Right hindlimb (tissue), 1 donor: Measurements from ENCODE around the gene FAM171A2.
"Not testable (repeated sequence)": the region's sequence is repeated elsewhere in the genome, so short reads cannot be mapped to it uniquely, and the experiment has no call there.

Experiments
- DNase-seq: peaks from one replicate; pipeline ENCODE4 v3.0.0-alpha.2; 2018

Gene FAM171A2

GRCh38 chr17:44363613-44364159 is at the start of gene FAM171A2:
Gene FAM171A2, minus strand, starts transcription at chr17:44363853. Its CDS starts 139 bp downstream, at chr17:44363714.
- peak; percentile 83 for DNase-seq

DNA sequence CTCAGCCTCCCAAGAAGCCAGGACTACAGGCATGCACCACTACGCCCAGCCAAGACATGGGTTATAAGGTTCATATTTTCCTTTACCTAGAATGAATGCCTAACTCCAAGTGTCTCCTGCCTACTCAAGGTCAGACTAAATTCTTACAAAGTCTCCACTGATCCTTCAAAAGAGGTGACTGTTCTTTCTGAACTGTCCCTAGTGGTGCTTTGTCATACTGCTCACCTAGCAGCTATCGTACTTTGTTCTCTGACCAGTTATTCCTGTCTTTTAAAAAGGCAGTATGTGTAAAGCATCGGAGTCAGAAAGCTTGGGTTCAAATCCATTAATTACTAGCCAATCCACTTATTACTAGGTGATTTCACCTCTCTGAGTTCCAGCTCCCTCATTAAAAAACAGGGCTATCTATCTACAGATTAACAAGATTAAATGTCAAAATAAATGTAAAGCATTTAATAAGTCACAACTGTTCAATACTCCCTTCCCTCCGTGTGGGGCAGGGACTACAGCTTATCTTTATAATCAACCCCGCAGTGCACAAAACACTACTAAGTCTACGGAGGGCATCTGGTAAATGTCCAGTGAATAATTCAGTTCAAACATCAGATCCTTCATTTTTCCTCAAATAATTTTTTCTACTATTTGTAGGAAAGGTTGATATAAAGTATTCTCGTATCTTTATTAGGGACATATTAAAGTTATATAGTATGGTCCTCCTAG is 45.8 kb upstream of the FAM171A2 start:
- no peak for DNase-seq

DNA sequence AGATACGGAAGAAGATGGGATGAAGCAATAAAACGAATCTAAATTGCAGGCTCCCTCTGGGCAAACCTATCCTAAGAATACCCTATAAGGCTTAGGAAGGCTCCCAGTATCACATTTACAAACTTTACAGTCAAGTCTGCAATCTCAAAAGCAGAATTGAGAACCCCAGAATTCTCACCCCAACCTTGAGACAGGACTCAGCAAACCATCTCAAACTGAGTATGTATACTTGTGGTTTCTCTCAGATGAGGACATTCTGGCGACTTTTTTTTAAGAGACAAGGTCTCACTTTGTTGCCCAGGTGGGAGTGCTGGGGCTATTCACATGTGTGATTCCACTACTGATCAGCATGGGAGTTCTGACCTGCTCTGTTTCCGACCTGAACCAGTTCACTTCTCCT is 45.1 kb upstream of the FAM171A2 start:
- no peak for DNase-seq

- no peak for DNase-seq
Observed at GRCh38 chr17:44402564-44403172, 39.0 kb upstream of the FAM171A2 start.

DNA sequence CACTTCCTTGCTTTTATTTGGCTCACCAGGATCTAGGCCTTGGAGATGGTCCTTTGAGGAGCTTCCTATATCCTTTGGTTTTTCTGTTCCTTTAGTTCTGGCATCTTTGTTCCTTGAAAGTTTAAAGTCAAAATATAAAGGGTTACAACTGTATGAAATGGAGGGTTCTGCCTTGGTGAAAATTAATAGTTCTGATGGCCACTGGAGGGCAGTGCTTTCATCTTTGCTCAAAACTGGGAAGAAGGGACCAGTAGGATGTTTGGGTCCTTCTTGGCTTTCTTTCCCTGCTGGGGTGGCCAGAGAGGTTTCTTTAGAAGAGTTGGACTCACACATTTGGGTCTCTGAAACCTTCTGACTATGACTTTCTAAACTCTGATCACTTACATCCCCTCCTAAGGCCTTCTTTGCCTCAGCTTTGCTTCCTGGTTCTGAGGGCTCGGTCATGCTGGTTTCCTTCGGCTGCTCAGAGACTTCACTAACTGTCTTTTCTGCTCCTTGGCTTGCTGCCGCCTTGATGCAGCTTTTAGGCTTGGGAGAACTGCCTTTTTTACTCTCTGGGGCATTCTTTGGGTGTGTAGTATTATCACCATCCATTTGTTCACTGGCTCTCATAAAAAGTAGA is 36.7 kb upstream of the FAM171A2 start:
- no peak for DNase-seq

DNA sequence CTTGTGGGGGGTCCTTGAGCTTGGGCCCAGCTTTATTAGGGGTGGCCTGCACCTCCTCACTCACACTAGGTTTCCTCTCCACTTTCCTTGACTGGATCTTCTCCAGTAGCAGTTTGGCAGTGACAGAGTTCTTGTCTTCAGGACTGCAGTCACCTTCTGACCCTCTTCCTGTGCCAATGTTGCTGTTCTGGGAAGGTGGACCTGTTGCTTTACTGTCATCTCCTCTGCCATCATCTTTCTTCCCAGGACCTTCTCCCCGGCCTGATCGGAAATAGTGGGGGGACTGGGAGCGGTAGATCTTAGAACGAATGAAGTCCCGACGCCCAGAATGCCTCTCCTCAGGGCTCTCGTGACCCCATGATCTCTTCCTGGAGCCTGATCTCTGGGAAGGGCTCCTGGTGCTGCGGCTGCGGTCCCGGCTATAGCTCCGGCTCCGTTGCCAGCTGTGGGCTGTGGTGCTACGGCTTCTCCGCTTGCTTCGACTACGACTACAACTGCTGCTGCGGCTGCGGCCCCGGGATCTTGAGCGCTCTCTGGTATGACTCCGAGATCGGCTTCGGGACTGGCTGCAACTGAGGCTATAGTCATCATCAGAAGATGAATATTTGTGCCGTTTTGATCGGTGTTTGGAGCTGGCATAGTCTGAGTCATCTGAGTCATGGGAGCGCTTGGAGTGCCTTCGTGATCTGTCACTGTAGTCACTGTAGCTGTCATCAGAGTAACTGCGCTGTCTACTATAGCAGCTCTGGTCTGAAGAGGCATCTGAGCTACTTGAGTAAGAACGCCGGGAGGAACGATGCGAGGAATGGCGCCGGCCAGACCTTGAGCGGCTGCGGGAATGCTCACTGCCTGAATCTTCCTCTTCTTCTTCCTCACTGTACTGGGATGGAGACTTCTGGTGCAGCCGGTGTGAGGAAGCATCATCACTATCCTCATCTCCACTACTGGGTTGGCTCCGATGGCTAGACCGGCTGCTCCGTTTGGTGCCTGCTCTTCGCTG is 35.3 kb upstream of the FAM171A2 start:
- no peak for DNase-seq

- DNase-seq, result no peak
Observed at GRCh38 chr17:44397479-44398440, 34.1 kb upstream of the FAM171A2 start.

DNA sequence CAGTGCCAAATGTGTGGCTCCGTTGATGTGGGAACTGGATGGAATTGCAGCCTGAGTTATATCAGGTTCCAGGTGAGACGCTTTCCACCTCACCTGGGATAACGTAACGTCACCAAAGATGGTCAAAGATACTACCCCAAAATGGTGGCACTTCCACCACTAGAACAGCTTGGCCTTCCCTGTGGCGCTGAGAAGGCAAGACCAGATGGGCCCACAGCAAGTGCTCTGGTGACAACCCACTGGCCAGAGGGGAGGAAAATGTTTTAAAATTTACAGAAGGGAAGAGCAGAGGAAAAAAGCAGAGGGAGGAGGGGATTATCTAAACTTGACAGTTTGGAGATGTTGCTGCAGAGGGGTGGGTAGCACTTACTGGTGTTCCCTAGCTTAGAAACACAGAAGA is 33.3 kb upstream of the FAM171A2 start:
- no peak for DNase-seq

- no peak for DNase-seq
Observed at GRCh38 chr17:44394833-44395232, 31.2 kb upstream of the FAM171A2 start.

GRCh38 chr17:44394112-44394511 is 30.5 kb upstream of the FAM171A2 start:
- DNase-seq, result not testable (repeated sequence)

GRCh38 chr17:44390250-44390870 is 26.7 kb upstream of the FAM171A2 start:
- no peak for DNase-seq

- DNase-seq, result no peak
Observed at GRCh38 chr17:44389723-44390202, 26.1 kb upstream of the FAM171A2 start.

DNA sequence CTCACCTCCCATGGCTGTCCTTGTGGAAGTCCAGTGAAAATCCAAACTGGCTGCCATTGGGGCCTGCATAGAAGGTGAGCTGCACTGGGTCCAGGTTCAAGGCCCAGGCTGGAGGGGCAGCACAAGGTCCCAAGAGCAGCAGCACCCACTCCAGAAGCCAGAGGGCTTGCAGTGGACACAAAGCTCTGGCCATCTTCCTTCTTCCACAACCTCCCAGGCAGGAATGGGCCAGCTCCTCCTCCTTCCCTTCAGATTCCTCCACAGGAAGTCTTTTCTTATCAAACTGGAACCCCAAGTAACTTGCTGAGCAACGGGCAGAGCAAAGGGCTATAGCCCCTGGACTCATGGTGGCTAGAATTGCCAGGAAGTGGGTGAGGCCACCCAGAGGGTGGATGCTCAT is 25.6 kb upstream of the FAM171A2 start, which contains the start of gene ITGA2B:
TSS of gene ITGA2B (minus strand) at position 369 of the 400 bp plus-strand sequence. CDS start at position 193, 176 bp downstream.
- DNase-seq, result no peak

DNA sequence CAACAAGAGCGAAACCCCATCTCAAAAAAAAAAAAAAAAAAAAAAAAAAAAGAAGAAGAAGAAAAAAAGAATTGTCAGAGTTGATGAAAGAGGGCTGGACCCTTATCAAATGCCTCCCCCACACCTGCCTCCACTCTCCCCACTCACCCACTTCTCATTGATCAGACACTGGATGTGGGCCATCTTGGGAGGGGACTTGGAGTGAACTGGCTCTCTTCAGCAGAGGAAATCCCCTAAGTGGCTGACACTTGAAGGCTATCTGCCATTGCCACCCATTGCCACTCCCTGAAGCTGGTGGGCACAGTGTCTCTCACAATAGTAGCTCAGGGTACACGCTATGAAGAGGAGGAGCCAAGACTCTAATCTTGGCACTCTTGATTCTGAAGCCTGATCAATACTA is 24.2 kb upstream of the FAM171A2 start:
- DNase-seq, result no peak

- no peak for DNase-seq
Observed at GRCh38 chr17:44386182-44386525, 22.5 kb upstream of the FAM171A2 start.

GRCh38 chr17:44385287-44386181 is 21.9 kb upstream of the FAM171A2 start:
- DNase-seq, result peak; percentile 92

GRCh38 chr17:44384823-44385286 is 21.2 kb upstream of the FAM171A2 start:
- no peak for DNase-seq

GRCh38 chr17:44384281-44384822 is 20.7 kb upstream of the FAM171A2 start:
- no peak for DNase-seq

DNA sequence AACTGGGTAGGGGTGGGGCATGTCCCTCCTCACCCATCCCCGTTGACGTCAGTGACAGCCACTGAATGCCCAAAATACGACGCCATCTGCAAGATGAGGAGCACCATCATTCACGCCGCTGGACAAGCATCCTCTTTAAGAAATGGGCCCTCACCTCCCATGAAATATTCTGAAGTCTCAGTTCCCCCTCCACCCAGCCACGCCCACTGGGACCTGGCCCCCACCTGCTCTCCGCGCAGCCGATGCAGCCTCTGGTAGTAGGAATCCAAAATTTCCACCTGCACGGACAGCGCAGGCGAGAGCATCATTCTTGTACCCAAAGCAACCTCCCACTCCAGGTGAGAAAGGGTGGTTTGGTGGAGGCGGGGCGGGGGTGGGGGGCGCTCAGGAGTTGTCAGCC is 20.2 kb upstream of the FAM171A2 start:
- DNase-seq, result no peak
